DOHH2 (cell line): ENCODE measurements around the gene PLA2G2A.

Experiments used
- EZH2phosphoT487 ChIP-seq: fragments of 200-600 bp; sonication (generic); IDR thresholded peaks from 2 replicates; pipeline ENCODE4 v1.6.1; 2017; ENCODE audit warnings: borderline replicate concordance, mild to moderate bottlenecking, antibody characterized with exemption, low read length, moderate library complexity, mixed read lengths
- TF ChIP-seq, protein P1 (sequence below): fragments of 200-600 bp; sonication (generic); IDR thresholded peaks from one replicate; pipeline ENCODE4 v1.5.1; 2014; ENCODE audit warnings: antibody characterized with exemption, mild to moderate bottlenecking, low read depth, low read length; ENCODE audit not compliant: poor library complexity, severe bottlenecking

DNA sequence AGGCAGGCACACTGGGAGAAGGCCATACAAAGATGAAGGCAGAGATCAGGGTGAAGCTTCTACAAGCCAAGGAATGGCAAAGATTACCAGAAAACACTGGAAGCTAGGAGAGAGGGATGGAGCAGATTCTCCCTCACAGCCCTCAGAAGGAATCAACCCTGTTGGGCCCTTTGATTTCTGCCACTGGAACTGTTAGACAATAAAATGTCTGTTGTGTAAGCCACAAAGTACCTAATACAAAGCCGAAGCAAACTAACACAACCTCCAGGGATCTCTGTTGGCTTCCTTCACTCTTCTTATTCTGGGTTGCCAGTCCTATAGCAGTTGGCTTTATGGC is 1.7 kb upstream of the PLA2G2A start:
- TF ChIP-seq, protein P1, sequence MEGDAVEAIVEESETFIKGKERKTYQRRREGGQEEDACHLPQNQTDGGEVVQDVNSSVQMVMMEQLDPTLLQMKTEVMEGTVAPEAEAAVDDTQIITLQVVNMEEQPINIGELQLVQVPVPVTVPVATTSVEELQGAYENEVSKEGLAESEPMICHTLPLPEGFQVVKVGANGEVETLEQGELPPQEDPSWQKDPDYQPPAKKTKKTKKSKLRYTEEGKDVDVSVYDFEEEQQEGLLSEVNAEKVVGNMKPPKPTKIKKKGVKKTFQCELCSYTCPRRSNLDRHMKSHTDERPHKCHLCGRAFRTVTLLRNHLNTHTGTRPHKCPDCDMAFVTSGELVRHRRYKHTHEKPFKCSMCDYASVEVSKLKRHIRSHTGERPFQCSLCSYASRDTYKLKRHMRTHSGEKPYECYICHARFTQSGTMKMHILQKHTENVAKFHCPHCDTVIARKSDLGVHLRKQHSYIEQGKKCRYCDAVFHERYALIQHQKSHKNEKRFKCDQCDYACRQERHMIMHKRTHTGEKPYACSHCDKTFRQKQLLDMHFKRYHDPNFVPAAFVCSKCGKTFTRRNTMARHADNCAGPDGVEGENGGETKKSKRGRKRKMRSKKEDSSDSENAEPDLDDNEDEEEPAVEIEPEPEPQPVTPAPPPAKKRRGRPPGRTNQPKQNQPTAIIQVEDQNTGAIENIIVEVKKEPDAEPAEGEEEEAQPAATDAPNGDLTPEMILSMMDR: no peak
- TF ChIP-seq EZH2phosphoT487: no peak
